AG08395 (cell line): ENCODE measurements around the gene FADS6.
A peak's percentile ranks its signal among the peaks of the same experiment; 100 is the strongest.
"Not testable (repeated sequence)": the region's sequence is repeated elsewhere in the genome, so short reads cannot be mapped to it uniquely, and the experiment has no call there.

Experiments
- DNase-seq: peaks from one replicate; pipeline ENCODE4 v3.0.0; 2012; ENCODE audit warnings: mixed read lengths, low spot score

FADS6 gene

DNA sequence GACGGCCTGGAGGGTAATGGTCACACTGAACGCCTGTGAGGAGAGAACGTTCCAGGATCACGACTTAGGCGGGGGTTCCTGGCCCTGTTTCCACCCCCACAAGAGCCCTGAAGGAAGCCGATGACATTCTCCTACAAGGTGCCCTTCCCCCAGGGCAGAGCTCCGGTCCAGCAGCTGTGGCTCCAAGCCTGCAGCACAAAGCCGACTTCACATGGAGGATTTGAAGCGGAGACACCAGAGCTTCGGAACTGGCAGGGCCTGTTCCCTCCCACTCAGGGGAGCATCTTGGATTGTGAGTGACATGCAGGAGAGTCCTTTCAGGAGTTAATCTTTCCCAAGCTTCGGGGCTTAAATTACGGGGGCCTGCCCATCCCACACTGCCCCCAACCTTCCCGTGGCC, 5.0 kb downstream of the FADS6 start:
- no peak for DNase-seq

DNA sequence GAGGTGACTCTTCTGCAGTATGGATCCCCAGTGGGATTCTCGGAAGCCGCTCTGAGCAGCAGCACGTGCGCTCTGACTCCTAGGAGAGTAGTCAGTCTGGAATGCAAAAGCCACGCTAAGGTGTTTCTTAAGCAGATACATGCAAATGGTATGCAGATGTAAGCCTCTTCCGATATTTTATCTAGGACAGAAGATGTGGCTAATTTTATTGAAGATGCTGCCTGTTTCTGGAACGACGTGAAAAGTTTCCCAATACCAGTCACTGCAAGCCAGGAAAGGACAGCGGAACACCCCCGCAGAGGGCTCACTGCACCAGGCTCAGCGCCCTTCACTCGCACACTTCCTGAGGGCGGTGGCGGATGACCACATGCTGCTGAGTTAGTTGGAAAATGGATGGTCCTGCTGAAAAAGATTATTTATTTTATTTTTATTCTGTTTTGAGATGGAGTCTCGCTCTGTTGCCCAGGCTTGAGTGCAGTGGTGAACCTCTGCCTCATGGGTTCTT, 10.1 kb downstream of the FADS6 start:
- no peak for DNase-seq

DNA sequence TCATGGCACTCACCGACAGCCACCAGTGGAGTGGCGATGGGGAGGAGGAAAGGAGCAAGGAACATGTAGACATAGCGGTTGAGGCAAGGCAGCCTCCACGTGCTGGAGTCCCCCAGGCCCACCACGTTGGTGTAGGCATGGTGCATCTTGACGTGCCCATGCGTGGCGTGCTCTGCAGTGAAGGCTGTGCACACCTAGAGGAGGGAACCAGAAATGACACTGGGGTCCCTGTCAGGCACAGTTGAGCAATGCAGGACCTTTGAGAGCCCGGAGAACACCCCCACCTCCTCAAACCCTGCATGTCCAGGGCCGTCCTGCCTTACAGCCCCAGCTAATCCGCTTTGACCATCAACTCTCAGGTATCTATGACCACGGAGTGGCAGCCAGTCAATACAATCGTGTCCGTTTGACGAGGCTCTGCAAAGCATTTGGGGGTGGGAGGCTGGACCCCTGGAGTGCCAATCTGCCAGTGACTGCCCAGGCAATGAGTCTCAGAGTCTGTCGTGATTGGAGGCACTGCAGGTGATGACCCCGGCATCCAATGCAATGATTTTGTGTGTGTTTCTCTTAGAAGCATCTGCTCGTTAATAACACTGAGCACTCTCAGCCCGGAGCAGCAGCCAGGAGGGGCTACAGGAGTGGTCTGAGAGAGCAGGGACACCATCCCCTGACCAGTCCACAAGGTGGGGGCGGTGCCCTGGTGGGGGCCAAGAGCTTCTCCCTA, 10.8 kb downstream of the FADS6 start:
- DNase-seq, result no peak

DNA sequence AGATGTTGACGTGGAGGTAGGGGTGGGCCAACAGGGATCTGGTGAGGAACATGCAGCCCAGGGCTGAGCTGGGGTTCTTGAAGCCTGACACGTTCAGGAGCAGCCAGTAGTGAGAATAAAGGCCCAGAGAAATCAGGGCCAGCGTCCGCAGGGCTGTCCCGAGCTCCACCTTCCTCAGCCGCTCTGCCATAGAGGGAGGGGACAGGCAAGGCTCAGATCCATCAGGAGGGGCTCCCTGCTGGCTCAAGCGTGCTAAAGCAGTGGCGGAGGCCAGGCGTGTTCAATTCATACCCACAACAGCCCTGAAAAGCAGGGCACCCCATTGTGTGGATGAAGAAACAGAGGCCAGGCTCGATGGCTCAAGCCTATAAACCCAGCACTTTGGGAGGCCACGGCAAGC, 12.4 kb downstream of the FADS6 start:
- DNase-seq, result no peak

DNA sequence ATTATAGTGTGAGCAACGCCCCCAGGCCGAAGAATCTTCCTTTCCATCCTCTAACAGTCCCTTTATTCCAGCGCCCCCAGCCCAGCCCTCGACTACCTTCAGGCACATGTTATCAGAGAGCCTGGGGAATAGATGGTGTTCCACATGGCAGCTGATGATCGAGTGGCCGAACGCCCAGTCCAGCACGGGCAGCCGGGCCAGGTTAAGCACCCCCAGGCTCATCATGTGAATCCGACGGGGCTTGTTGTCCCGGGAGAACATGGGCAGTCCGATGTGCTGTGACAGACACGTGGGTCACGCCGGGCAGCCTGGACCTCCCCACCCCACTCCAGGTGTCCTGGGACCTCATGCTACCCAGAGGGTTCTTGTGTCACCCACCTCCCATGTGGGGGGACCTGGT, 14.1 kb downstream of the FADS6 start:
- DNase-seq, result no peak

DNA sequence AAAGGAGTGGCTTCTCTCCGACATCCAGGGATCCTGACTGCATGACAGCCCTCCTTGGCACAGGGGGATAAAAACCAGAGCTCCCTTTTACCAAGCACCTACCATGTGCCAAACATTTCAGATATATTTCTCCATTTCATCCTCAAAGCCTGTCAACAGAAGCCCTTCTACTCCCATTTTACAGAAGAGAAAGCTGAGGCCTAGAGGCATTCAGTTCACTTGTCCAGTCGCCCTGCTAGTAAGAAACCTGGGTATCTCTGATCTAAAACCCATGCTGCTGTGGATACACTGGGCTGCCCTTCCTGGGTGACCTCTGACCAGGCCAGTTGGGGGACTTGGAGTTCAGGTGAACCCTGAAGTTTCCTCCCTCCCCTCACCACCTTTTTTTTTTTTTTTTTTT, 14.8 kb downstream of the FADS6 start:
- no peak for DNase-seq

DNA sequence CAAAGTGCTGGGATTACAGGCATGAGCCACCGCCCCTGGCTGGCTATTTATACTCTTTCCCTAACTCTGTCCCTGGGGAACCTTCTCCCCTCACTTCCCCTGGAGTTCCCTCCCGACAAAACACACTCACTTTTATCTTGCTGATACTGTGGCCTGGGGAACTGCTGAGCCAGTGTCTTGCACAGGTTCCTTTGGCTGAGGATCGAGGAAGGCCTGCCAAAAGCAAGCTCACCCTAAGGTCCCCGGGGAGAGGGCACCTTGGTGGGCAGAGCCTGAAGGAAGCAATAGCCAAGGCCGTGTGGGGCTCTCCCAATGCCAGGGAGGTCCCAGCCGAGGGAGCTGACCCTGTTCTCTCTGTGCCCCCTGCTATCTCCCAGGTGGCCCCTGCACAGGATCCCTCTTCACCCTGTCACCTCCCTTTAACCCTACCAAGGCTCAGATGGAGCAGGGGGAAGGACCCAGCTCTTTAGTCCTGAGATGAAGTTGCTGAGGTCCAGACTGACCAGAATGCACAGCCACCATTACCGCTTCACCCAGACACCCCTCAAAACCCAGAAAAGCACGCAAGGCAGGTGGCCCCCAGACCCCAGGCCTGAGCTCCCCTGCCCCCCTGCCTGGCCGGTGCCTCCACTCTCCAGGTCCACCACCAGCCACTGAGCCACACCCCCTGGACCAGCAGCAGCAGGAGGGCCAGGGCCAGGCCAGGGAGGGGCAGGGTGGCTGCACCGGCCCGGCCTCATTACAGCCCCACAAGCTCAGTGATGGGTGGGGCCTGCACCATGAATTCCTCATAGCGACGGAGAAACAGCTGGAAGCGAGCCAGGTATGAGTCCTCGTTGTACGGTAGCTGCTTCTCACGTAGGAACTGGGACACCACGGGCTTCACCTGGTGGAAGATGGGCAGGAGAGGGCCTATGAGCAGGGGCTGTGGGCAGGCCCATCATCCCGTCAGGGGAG, 15.6 kb downstream of the FADS6 start:
- DNase-seq, result no peak

DNA sequence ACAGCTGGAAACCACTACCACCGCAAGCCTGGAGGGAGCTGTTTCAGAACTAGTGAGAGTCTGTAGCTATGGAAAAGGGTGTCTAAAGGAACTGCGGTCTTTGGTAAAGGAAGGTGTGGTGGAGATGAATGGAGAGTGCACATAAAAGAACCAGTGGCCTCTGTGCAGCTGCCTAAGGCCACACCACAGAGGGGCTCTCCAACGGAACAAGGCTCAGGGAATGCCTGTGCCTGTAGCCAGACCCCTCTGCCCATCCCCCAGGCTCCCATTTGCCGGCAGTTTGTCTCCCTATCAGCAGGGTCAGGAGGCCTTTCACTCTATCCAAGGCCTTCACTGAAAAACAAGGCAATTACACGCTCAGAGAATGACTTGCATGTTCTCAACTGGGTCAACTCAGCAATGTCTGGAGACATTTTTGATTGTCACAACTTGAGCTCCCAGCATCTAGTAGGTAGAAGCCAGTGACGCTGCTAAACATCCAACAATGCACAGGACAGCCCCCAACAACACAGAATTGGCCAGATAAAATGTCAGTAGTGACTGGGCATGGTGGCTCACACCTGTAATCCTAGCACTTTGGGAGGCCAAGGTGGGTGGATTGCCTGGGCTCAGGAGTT, 17.3 kb downstream of the FADS6 start:
- DNase-seq, result no peak

DNA sequence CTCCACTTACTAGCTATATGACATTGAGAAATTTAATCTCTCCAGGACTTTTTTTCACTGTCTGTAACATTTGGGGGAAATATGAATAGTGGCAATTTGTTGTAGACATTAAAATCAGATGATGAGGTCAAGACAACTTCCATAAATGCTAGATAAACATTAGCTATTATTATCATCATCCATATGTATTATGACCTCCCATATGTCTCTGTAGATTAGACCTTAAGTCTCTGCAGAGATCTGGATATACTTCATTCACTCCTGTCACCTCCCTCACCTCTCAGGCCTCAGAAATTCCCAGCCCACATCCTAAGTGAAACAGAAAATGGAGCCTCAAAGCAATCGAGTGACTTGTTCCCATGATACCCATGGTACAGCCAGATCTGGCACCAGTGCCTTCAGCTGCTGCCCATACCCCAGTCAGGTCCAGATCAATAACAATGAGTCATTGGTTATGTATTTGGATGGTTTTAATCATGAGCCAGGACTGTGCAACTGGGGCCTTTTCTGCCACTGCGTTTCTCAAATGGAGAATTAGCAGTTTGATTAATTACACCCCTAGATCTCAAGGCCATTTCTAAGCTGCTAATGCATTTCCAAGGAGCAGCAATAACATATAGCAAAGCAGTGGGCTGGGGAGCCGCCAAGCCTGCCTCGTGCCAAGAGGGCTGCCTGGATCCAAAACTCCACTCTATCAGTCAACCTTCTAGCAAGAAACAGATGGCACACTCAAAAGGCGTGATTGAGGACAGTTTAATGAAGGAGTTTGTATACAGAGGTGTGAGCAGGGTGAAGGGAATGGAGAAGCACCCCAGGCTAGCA, 18.1 kb downstream of the FADS6 start:
- no peak for DNase-seq

DNA sequence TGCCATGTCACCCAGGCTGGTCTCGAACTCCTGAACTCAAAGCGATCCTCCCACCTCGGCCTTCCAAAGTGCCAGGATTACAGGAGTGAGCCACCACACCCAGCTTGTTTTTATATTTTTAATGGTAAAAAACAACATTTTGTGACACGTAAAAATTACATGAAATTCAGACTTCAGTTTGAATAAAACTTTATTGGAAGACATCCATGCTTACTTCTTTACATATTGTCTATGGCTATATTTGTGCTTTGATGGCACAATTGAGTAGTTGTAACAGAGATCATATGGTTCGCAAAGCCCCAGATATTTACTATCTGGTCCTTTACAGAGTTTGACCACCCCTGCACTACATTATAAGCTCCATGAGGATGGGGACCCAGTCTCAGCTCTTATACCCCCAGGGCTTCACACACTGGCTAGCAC, 18.8 kb downstream of the FADS6 start:
- no peak for DNase-seq

DNA sequence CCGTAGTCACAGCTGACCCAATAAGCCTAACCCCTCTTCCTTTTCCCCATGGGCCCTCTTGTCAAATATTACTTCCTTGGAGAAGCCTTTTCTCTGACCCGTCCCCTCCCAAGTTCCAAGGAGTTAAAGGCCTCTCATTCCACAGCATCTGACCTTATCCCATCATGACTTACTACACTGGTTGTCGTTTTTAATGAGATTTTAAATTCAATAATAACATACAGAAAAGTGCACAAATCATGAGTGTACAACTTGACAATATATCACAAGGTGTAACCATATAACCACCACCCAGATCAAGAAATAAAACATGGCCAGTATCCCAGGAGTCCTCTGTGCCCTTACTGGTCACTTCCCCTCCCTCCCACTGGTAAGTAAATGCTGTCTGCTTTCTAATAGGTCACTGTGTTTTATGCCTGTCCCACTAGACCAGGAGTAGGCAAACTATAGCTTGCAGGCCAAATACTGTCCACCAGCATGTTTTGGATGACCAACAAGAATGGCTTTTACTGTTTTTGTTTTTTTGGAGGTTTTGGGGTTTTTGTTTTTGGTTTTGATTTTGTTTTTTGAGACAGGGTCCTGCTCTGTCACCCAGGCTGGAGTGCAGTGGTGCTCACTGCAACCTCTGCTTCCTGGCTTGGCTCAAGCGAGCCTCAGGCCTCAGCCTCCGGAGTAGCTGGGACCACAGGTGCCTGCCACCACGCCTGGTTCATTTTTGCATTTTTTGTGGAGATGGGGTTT, 19.4 kb downstream of the FADS6 start:
- no peak for DNase-seq

DNA sequence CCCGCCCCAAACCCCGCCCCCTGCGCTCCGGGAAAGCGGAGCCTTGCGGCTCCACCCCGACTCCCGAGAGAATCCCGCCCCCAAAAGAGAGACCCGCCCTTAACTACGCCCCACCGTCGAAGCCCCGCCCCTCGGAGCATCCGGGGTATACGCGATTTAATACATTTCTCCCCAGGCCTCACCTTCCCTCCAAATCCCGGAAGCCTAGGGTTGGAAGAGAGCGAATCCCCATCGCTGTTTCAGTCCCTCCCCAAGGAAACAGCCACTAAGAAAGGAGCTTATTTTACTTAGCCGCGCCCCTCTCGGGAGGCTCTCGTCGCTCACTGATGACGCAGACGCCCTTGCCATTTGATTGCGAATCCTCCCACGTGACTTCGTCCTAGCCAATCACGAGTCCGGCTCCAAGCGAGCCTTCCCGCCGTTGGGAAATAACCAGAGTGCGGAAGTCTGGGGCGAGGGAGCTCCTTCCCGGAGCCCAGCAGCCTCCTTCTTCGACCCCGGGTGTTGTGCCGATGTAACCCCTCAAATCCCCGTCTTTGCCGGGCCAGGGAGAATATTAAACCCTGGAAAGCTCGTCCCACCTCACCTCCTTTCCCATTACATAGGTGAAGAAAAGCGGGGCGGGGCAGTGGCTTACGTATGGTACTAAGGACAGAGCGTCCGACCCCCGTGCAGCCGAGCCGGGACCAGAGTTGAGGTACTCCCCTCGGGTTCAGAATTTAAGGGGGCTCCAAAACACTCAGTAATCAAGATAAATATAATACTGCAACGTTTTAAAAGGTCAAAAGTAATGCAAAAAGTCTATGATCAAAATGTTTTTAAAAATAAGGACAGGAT, 20.2 kb downstream of the FADS6 start:
- DNase-seq, result peak; percentile 100

DNA sequence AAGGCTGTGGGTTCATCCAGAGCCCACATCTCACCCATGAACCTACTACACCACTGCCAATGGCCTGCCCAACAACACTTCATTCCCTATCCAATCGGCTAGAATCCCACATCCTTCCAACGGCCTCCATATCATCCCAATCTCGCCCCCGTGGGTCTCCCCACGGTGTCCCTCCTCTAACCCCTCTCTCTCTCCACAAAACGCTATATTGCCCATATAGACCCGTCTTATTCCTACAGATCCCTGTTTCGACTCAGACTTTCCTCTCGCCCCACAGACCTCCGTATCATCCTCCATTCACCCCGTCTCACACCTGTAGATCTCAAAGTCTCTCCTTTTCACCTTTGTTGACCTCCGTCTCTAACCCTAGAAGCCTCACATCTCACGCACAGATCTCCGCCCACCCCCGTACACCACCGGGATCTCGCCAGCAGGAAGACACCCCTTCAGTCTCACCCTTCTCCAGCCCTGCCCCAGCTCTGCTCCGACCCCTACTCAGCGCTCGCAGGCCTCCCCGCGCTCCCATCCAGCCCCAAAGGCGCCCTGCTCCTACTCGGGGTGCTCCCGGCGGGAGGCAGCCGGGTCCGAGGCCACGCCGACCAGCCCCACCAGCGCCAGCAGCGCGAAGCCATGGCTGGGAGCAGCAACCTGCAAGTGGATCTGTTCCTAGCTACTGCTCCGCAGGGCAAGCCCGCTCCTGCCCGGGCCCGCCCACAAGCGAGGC, 21.0 kb downstream of the FADS6 start, which contains the start of gene FDXR:
FDXR (minus strand) TSS at position 682 of the 724 bp plus-strand sequence; CDS start at position 632, 50 bp downstream.
- no peak for DNase-seq

DNA sequence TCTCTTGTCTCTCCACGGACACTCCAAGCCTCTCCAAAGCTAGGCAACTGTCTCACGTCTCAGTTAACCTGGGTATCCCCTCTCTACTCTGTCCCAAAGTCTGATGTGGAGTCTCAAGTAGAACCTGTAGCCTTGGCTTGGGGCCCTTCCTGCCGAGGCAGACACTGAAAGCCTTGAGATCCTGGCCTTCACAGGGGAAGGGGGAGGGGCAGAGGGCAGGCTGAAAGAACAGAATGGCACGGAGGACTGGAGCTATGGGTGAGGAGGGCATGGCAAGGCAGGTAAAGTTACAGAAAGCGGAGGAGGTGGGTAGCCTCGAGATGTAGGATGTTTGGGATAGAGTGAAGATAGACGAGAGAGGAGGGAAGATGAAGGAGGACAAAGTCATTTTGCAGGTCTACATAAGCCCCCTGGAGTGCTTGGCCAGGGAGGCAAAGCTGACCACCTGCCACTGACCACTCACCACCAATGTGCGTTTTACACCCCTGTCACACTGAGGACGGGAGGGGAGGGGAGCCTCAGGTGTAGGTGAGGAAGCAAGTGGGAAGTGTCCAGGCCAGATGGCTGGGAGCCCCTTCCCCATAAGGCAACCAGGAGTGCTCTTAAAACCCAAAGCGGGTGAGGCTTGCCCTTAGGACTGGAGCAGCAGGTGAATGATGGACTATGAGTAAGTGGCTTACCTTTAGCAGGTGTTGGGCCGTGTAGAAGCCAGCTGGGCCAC, 21.9 kb downstream of the FADS6 start:
- DNase-seq, result no peak

DNA sequence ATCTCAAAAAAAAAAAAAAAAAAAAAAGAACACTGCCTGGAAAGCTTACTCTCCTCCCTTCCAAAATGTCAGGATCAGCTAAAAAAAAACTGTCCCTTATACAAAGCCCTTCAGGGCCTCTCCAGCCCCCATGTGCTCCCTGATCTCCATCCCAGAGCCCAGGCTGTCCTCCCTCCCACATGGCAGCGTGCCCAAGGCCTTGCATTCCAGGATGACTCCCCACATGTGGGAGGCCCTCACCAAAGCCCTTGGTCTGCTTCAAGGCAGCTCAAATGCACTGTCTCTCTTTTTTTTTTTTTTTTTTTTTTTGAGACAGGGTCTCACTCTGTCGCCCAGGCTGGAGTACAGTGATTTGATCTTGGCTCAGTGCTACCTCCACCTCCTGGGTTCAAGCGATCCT, 22.9 kb downstream of the FADS6 start:
- peak; percentile 68 for DNase-seq

DNA sequence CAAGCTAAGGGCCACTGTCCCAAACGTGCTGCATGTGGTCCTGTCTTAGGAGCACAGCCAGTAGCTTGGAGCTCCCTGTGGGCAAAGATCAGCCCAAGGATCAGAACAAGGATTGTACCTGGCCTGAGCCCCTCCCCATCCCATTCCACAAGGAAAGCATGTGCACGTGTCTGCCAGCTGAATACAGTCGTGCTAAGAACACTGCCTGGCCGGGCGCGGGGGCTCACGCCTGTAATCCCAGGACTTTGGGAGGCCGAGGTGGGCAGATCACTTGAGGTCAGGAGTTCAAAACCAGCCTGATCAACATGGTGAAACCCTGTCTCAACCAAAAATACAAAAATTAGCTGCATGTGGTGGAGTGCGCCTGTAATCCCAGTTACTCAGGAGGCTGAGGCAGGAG, 23.4 kb downstream of the FADS6 start:
- not testable (repeated sequence) for DNase-seq

DNA sequence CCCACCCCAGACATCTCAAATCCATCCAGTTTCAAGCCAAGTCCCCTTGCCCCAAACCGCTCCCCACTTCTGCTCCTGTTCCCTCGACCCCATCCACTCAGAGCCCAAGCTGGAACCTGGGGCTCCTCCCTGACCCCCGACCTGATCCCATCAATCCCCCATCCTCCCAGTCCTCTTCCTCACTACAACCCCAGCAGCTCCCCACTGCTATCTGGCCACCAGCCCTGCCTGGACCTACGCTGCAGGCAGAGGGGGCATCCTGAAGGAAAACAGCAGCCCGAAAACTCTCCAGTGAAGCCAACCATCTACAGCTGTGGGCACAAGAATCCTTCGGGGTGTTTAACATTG, 24.6 kb downstream of the FADS6 start:
- no peak for DNase-seq

DNA sequence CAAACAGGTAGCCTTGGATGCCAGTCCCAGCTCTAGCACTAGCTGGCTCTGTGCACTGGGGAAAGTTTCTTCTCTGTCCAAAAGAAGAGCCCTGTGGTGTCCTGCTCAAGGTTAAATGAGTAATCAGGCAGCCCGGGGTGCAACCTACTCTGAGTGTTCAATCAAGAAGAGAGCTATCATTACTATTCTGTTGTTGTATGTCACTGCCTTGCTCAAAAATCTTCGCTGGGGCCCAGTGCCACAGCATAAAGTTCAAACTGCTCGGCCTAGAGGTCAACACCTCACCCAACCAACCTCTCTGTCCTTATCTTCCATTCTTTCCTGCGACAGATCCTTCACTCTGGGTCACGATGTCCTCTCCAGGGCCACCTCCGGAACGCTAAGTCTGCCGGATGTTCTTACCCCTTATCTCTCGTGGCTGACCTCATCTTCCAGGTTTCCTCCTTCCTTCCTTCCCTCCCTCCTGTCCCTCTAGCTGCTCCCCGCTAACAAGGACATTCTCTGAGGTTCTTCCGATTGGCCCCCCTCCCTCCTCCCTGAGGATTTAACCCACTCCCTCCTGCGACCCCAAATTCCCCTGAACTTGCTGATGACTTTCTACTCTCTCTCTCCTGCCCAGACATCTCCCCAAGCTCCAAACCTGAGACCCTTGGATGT, 25.1 kb downstream of the FADS6 start:
- no peak for DNase-seq
